ENCODE measurements around the gene MMP15. TPM values are rescaled to one million over a fixed set of nuclear protein-coding genes. Genes with fewer than 3 reads are reported as not detected.

Gene MMP15
- total and polyA plus RNA-seq, 4 donors = 7.0 to 38.8 (median 21.4) TPM

DNA sequence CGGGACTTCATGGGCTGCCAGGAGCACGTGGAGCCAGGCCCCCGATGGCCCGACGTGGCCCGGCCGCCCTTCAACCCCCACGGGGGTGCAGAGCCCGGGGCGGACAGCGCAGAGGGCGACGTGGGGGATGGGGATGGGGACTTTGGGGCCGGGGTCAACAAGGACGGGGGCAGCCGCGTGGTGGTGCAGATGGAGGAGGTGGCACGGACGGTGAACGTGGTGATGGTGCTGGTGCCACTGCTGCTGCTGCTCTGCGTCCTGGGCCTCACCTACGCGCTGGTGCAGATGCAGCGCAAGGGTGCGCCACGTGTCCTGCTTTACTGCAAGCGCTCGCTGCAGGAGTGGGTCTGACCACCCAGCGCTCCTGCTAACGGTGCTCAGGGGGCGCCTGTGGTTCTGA is 19.5 kb downstream of the MMP15 start:
- no peak overlapping the region for H3K4me3 ChIP-seq (ENCODE audit: low read depth in 1 of 3, low read length in 3 of 3)
- H3K36me3 ChIP-seq (ENCODE audit: control insufficient read depth in 4 of 4, insufficient read depth in 3 of 4, low read depth in 1 of 4, low read length in 3 of 4) = peaks cover 11 to 42% (median 25%) of the 10 kb centered on the region in 4 donors
- no peak for DNase-seq (ENCODE audit: low spot score)
- H3K9ac ChIP-seq (ENCODE audit: low read depth in 1 of 2, low read length in 2 of 2) = no peak overlapping the region
- H3K27ac ChIP-seq (ENCODE audit: low read depth in 1 of 2, low read length in 2 of 2) = no peak overlapping the region
- H3K27me3 ChIP-seq (ENCODE audit: control insufficient read depth in 4 of 4, insufficient read depth in 4 of 4, low read length in 3 of 4) = no peaks in the 10 kb centered on the region
- H3K9me3 ChIP-seq (ENCODE audit: control insufficient read depth in 4 of 4, low read length in 3 of 4) = no peaks in the 10 kb centered on the region
- TF ChIP-seq GABPA (IDR thresholded peaks at IDR 0.05 in 1 of 2, conservative IDR thresholded peaks at IDR 0.05 in 1 of 2) (no peak), FOXA2 (IDR thresholded peaks at IDR 0.05) (no peak), RXRA (IDR thresholded peaks at IDR 0.05) (no peak), EGR1 (IDR thresholded peaks at IDR 0.05; ENCODE audit: low read depth in 2 of 2) (no peak), FOXA1 (IDR thresholded peaks at IDR 0.05) (no peak), HNF4A (conservative IDR thresholded peaks at IDR 0.05) (no peak), NR2F2 (IDR thresholded peaks at IDR 0.05) (no peak), TAF1 (conservative IDR thresholded peaks at IDR 0.05) (no peak), HNF4G (IDR thresholded peaks at IDR 0.05) (no peak), YY1 (IDR thresholded peaks at IDR 0.05) (no peak), JUND (IDR thresholded peaks at IDR 0.05) (no peak)
- TF ChIP-seq, protein P1, sequence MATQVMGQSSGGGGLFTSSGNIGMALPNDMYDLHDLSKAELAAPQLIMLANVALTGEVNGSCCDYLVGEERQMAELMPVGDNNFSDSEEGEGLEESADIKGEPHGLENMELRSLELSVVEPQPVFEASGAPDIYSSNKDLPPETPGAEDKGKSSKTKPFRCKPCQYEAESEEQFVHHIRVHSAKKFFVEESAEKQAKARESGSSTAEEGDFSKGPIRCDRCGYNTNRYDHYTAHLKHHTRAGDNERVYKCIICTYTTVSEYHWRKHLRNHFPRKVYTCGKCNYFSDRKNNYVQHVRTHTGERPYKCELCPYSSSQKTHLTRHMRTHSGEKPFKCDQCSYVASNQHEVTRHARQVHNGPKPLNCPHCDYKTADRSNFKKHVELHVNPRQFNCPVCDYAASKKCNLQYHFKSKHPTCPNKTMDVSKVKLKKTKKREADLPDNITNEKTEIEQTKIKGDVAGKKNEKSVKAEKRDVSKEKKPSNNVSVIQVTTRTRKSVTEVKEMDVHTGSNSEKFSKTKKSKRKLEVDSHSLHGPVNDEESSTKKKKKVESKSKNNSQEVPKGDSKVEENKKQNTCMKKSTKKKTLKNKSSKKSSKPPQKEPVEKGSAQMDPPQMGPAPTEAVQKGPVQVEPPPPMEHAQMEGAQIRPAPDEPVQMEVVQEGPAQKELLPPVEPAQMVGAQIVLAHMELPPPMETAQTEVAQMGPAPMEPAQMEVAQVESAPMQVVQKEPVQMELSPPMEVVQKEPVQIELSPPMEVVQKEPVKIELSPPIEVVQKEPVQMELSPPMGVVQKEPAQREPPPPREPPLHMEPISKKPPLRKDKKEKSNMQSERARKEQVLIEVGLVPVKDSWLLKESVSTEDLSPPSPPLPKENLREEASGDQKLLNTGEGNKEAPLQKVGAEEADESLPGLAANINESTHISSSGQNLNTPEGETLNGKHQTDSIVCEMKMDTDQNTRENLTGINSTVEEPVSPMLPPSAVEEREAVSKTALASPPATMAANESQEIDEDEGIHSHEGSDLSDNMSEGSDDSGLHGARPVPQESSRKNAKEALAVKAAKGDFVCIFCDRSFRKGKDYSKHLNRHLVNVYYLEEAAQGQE (IDR thresholded peaks at IDR 0.05) = no peak
- TF ChIP-seq, protein P2, sequence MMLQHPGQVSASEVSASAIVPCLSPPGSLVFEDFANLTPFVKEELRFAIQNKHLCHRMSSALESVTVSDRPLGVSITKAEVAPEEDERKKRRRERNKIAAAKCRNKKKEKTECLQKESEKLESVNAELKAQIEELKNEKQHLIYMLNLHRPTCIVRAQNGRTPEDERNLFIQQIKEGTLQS (IDR thresholded peaks at IDR 0.05) = no peak
- TF ChIP-seq, protein P3, sequence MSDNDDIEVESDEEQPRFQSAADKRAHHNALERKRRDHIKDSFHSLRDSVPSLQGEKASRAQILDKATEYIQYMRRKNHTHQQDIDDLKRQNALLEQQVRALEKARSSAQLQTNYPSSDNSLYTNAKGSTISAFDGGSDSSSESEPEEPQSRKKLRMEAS (IDR thresholded peaks at IDR 0.05) = no peak
- TF ChIP-seq, protein P4, sequence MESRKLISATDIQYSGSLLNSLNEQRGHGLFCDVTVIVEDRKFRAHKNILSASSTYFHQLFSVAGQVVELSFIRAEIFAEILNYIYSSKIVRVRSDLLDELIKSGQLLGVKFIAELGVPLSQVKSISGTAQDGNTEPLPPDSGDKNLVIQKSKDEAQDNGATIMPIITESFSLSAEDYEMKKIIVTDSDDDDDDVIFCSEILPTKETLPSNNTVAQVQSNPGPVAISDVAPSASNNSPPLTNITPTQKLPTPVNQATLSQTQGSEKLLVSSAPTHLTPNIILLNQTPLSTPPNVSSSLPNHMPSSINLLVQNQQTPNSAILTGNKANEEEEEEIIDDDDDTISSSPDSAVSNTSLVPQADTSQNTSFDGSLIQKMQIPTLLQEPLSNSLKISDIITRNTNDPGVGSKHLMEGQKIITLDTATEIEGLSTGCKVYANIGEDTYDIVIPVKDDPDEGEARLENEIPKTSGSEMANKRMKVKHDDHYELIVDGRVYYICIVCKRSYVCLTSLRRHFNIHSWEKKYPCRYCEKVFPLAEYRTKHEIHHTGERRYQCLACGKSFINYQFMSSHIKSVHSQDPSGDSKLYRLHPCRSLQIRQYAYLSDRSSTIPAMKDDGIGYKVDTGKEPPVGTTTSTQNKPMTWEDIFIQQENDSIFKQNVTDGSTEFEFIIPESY (IDR thresholded peaks at IDR 0.05) = no peak
- TF ChIP-seq, protein P5, sequence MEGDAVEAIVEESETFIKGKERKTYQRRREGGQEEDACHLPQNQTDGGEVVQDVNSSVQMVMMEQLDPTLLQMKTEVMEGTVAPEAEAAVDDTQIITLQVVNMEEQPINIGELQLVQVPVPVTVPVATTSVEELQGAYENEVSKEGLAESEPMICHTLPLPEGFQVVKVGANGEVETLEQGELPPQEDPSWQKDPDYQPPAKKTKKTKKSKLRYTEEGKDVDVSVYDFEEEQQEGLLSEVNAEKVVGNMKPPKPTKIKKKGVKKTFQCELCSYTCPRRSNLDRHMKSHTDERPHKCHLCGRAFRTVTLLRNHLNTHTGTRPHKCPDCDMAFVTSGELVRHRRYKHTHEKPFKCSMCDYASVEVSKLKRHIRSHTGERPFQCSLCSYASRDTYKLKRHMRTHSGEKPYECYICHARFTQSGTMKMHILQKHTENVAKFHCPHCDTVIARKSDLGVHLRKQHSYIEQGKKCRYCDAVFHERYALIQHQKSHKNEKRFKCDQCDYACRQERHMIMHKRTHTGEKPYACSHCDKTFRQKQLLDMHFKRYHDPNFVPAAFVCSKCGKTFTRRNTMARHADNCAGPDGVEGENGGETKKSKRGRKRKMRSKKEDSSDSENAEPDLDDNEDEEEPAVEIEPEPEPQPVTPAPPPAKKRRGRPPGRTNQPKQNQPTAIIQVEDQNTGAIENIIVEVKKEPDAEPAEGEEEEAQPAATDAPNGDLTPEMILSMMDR (IDR thresholded peaks at IDR 0.05; ENCODE audit: low read depth, low read length, missing input control) = no peak
- 94% methylated on average over 31 of the region's 31 CpGs for WGBS
- H3K4me1 ChIP-seq (ENCODE audit: control insufficient read depth in 4 of 4, insufficient read depth in 4 of 4, low read length in 3 of 4) = peaks cover 0 to 9% (median 5%) of the 10 kb centered on the region in 4 donors

All from liver (tissue), 9 donors.